ENCODE measurements around the gene CYP3A7.
"Not testable (repeated sequence)": the region's sequence is repeated elsewhere in the genome, so short reads cannot be mapped to it uniquely, and the experiment has no call there.

CYP3A7 gene

DNA sequence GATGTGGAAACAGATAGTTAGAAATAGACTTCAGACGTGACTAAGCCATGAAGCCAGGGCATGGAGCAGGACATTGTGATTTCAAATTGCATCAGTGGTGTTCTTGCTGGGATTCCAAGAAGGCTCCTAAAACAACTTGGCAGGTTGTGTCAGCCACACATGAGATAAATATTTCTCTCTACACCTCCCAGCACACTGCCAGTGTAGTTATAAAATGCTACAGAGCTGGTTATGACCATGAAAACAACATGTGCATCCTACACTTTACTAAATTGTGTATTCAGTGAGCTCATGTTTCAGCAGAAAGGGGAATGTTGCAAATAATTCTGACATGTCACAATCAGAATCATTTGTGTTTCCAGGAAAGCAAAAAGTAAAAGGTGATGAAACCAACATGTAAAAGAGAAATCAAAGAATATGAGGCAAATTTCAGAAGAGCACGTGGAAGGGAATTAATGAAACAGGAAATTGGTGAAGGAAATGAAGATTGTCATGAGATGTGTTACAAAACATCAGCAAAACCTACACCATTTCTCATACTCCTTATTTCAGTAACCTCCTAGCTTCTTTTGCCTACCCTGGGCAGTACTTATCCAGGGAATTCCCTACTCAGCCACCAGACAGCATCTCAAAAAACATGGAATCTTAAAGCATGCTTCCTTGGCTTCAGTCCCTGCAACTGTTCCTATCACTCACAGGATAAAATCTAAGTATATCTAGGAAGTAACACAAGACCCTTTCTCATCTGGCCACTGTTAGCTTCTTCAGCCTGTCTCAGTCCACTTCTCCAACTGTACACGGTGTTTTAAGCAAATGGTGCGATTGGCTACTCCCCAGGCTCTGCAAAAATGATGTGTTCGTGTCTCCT, 5.8 kb upstream of the CYP3A7 start:
- DNase-seq = no peak

DNA sequence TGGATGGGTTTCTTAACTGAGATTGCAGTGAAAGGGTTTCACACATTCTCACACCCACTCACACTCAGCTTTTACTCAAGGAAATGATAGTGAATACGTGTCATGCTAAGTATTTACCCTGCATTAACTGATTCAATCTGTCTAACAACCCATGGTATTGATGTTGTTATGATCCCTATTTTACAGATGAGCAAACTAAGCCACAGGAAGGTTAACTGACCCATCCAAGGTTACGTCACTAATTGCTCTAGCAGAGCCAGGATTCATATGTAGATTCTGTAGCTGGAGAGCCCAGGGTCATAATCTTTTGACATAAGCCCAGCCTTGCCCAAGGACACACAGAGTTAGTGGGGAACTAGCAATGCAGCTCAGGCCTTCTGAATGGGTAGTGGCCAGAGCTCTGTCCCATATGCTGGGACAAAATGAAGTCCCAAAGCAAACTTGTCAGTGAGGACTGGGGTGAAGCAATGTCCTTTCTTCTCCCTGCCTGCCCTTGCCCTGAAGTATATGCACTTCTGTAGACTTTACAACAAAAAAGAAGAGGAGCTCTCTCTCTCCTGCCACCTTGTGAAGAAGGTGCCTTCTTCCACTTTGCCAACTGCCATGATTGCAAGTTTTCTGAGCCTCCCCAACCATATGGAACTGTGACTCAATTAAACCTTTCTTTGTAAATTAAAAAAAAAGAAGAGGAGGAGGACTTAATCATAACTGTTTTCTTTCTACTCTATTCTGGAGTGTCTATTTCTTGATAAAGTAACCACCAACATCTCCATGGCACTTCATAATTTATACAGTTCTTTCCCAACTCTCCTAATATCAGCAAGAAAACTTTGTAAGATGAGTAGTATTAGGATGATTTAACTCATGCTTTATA, 4.9 kb upstream of the CYP3A7 start:
- DNase-seq = no peak

DNA sequence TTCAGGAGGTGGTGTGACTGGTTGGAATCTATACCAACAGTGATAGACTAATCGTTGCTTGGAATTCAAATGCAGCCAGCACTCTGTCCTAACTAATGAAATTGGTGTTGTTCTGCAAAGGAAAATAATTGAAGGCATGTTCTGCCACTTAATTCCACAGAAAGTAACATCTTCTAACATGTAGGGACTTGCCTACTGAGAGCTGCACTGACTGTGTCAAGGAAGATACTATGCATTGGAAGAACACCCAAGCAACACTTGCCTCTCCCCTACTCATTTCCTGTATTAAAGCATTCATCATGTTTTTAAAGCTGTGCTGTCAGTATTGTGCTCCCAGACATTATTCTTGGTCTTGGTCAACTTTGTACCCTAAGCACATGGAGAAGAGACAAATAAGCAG, 2.7 kb upstream of the CYP3A7 start:
- no peak for DNase-seq

DNA sequence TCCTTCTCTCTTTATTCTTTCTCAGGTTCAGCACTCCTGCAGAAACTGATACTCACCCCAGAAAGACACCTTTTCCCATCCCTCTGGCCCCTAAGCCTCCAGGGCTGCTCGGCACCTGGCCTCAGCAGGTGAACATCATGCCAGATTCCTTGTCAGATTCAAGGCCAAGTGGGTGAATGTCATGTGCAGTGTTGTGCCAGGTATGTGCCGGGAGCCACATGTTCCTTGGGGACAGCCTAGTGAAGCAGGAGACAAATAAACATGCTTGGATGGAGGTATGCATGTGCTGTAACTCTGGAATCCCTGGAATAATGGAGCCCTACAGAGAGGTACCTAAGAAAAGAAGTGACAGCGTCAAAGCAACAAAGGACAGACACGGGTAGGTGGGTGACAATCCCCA, 1.7 kb upstream of the CYP3A7 start:
- not testable (repeated sequence) for DNase-seq

DNA sequence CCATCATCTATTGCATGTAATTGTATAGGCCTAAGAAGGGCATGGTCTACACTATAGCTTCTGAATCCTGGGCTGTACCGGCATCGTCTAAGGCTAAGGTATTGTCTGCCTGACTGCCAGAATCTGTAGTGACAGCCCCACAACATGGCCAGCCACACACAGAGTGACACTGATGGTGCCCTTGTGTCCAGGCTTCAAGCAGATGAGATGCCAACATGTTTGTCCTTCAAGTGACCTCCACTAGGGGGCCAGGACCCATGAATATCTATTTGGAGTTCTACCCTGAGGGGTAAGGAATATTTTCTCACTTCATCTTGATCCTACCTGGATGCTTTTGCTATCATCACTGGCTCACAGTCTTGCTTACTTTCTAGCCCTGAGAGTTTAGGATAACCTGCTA, 1.5 kb downstream of the CYP3A7 start:
- DNase-seq = no peak

DNA sequence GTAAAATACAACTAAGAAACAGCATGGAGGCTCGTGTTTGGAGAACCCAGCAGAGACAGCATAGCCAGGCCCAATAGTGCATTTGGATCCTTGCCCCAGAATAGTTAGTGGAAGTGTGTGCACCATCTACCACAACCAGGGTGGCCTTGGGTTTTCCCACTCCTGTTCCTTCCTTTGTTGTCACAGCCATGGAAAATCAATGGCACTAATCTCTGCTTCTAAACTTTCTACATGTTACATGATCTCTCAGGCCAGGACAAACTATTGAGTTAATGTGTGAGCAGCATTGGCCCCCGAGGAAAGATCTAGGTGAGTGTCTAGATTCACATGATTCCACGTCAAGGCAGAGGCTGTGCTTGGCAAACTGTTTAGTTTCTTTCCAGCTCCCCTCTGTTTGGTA, 2.0 kb downstream of the CYP3A7 start:
- DNase-seq = no peak

DNA sequence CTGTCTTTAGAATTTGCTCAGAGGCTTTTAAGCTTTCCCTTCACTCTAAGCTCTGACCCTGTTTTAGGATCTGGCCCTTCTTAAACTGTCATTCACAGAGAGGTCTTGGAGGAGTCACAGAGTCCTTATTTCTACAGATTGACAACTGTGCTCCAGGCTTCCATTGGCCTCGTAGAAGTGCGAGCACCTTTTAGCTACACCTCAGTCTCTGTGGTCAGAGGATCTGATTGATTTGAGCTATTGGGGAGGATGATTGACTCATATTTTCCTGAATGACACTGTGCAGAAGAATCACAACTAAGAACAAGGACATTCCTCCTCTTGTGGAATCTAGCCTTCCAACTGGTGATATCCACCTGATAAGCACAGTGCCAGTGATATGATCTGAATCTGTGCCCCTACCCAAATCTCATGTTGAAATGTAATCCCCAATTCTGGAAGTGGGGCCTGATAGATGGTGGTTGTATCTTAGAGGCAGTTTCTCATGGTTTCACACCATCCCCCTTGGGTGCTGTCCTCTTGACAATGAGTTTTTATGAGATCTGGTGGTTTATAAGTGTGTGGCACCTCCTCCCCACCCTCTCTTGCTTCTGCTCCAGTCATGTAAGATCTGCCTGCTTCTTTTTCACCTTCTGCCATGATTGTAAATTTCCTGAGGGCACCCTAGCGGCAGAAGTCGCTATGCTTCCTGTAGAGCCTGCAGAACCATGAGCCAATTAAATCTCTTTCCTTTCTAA, 3.2 kb downstream of the CYP3A7 start:
- no peak for DNase-seq

DNA sequence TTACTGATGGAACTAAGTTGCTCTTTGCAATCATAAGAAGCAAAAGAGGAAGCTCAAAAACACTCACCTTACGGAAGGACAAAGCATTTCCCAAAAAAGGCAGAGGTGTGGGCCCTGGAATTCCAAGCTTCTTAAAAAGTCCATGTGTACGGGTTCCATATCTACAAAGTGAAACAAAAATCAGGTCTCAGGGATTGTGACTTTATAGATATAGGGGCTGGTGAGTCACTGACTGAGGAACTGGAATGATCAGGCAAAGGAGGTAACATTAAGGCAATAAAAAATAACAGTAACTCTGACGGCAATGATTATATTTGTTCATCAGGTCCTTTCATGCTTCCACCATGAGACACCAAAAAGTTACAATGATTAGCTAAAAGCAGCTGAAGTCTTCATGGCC, 4.0 kb downstream of the CYP3A7 start:
- DNase-seq = no peak

DNA sequence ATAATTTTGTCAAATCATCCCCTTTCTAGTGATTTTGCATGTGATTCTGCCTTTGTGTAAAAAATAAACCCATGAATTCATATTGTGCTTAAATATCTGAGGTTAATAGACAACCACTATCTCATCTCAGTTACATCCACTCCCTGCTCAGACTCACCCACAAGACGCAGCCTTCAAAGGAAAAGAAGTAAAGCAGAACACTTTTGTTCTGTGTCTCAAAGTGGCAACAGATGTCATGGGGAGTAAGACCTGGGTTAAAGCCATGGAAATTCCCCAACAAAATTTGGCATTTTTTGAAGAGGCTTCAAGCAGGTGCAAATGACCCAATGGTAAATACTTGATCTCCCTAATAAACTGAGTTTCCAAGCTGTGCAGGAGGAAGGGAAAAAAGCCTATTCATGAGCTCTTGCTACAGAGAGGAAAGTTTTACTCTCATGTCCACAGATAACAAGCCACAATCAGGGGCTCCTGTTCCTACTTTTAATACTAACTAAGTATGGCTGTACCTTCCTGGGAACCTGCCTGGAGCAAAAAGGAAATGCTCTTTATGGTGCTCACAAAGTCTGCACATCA, 4.7 kb downstream of the CYP3A7 start:
- no peak for DNase-seq

DNA sequence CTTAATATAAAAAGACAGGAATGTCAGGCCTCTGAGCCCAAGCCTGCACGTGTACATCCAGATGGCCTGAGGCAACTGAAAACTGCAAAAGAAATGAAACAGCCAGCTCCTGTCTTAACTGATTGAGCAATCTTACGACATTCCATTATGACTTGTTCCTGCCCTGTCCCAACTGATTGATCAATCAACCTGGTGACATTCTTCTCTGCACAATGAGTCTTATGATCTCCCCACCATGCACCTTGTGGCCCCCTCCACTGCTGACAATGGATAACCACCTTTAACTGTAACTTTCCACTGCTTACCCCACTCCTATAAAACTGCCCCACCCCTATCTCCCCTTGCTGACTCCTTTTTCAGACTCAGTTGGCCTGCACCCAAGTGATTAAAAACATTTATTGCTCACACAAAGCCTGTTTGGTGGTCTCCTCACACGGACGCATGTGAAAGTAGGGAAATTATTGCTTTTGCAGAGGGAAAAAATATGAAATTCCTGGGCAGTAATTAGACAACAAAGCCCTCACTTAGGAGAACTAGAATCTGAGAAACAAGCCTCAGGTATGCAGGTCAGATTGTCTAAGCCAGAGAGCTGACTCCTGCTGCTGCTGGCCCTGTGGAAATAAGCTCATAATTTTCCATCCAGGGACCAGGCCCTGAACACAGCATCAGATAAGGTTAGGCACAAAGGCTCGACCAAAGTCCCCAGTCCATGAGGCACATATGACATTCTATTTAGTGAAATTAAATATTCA, 5.3 kb downstream of the CYP3A7 start:
- no peak for DNase-seq

DNA sequence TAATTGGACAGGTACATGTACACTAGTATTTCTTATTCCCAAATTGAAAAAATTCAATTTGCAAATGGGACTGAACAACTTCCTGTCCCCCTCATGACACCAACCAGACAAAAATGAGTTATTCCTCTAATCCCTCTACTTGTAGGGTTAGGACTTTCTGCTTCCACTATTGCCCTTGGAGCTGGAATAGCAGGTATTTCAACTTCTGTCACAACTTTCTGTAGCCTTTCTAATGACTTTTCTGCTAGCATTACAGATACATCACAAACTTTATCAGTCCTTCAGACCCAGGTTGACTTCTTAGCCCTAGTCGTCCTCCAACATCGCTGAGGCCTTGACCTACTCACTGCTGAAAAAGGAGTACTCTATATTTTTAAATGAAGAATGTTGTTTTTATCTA, 6.4 kb downstream of the CYP3A7 start:
- DNase-seq = no peak

DNA sequence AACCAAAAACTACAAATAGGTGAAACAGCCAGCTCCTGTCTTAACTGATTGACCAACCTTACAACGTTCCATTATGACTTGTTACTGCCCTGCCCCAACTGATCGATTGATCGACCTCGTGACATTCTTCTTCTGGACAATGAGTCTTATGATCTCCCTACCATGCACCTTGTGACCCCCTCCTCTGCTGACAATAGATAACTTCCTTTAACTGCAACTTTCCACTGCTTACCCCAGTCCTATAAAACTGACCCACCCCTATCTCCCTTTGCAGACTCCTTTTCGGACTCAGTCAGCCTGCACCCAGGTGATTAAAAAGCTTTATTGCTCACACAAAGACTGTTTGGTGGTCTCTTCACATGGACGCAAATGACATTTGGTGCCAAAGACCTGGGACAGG, 11.8 kb downstream of the CYP3A7 start:
- not testable (repeated sequence) for DNase-seq

DNA sequence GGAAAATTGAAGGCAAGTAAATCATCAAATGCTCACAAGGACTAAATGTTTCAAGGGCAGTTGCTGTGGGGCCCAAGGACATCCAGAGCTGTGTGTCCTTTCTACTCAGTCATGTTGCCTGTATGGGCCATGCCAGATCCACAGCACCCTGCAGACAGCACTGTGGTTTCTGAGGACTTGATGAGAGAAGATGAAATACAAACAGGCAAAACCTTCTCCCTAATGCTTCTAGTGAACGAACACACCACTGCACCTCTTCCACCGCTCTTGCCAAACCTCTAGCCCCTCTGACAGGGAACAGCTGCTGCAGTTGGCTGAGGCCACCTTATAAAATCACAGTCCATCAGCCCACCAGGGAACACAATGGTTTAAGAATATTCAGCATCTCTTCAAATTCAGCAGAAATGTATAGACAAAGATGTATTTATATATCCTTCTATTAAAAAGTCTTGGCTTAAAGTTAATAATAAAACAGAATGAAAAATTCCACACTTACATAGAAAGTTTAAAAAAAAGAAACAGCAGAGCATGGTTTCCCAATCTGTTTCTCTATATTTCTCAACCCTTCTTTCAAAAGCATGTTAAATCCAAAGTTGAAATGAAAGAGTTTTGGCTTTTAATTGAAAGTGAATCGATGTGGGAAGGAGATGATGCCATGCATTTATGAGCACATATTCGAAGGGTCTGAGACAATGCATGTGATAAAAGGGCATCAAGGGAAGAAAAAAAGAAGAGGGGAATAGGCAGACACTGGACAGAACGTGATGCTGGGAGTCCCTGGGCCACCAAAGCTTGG, 14.0 kb downstream of the CYP3A7 start:
- DNase-seq = no peak

DNA sequence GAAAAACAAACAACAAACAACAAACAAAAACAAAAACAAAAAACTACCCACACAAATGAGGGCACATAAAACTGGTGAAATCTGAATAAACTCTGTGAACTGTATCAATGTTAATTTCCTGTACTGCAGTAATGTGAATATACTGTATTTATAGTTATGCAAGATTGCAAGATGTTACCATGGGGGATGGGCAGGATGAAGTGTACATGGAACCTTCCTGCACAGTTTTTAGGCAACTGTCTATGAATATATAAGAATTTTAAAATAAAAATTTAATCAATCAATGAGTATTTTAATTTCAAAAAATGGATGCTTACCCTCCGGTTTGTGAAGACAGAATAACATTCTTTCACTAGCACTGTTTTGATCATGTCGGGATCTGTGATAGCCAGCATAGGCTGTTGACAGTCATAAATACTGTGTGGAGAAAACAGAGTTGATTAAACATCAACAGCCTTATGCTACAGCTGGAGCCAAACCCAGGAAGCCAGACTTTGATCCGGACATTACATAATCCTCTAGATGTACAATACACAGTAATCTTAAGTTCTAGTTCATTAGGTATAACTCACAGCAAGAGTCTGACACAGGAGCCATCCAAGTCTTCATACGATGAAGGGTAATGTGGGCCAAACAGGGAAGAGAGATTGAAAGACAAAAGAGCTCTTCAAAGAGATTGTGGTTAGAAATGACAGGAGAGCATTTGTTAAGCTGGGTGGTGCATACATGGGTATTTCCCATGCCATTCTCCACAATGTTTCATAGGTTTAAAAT, 14.8 kb downstream of the CYP3A7 start:
- DNase-seq = no peak

DNA sequence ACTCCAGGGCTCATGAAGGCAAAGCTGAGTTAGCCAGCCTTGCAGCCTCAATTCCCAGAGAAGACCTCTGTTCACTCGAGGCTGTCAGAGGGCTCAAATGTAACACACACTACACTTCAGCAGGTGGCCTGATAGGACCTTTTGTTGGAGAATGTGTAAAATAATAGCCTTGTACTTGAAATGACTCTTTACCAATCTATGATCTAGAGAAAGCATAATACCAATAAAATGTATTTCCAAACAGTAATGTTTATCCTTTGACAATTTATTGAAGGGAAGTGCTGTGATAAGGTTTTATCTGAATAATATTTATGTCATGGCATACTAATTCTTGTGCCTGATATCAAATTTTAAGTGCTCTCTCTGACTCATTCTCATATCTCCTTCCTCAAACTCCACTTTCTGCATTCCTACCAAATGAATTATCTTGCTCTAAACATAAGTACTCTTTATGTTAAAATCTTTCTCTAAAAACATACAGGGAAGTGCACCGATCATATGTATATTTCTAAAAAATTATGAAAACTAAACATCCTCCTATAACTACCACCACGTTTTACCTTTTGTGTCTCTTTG, 20.9 kb downstream of the CYP3A7 start:
- no peak for DNase-seq

DNA sequence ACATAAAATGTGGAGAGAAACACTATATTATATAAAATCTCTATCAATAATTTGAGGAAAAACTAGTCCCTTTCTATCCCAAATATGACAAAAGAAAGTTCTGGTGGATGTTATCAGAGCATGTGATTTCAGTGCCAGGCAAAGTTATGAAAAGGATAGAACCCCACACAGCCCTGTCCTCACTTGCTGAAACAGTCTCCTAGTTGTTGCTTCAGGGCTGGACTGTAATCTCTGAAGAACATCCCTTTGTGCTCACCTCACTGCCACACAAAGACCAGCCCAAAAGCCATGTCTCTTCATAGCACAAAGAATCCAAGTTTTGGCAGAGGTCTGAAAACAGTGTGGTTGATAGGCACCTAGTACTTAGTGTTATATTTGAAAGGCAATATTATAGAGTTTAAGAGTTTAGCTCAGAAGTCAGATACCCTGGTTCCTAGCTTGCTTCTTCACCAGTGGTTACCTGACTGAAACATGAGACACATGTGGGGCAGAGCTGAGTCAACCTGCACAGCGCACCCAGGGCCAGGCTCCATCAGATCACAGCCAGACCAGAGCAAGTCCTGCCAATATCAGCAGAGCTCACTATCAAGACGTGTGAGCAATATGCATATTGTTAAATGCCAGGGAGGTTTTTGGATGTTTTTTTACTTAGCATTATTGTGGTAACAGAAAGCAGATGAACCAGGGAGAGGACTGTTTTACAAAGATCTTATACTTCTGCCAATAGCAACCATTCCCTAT, 25.0 kb downstream of the CYP3A7 start:
- DNase-seq = no peak

DNA sequence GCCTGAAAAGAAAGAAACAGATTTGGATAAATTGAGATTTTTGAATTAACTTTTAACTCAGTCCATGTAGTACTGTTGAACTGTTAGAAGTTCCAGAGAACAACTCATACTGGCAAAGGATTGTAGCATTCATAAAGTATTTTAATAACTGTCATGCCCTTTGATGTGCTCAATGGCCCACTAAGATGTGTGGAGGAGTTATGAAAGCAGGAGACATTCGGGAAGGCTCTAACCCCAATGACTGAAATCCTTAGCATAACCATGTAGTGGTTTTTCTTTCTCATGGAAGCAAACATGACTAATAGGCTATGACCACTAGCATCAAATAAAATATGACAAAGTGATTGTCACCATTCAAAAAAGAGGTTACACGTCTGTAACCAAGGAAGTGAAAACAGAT, 25.7 kb downstream of the CYP3A7 start:
- DNase-seq = no peak

DNA sequence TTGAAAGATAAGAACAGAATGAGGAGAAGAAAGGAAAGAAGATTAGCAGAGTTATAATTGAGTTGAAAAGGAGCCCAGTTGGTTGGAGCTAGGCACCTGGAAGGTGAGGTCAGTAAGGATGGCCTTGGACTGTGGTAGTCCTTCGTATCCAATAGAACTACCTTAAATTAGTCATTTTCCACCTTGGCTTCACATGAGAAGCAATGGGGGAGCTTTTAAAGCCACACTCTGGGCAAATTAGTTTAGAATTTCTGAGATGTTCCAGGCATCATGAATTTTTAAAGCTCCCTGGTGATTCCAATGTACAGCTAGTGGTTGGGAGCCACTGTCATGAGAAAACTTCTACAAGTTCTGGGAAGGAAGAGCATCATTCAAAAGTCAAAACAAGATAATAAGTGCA, 27.9 kb downstream of the CYP3A7 start:
- DNase-seq = no peak

DNA sequence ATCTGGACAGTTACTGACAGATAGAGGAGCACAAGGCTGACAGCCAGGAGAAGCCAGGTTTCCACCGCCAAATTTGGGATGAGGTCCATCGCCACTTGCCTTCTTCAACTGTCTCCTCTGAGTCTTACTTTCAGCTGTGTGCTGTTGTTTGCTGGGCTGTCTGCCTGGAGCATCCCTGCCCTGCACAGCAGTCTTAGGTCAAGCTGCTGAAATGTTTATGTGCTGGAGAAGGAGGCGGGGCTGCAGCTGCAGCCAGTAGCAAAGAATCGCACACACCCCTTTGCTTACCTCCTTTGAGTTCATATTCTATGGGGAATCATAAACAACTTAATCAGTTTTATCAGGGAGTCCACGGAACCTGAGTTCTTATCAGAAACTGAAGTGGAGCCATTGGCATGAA, 35.0 kb downstream of the CYP3A7 start:
- DNase-seq = no peak
